GM15510 (cell line): ENCODE results near the gene MRPL39.
A peak's percentile ranks its signal among the peaks of the same experiment; 100 is the strongest.

Experiments used
- POLR2A ChIP-seq: IDR thresholded peaks from 3 replicates; pipeline ENCODE4 v1.6.1; 2011; ENCODE audit warnings: borderline replicate concordance; ENCODE audit not compliant: insufficient read length; ENCODE audit errors: extremely low read depth

Gene MRPL39

DNA sequence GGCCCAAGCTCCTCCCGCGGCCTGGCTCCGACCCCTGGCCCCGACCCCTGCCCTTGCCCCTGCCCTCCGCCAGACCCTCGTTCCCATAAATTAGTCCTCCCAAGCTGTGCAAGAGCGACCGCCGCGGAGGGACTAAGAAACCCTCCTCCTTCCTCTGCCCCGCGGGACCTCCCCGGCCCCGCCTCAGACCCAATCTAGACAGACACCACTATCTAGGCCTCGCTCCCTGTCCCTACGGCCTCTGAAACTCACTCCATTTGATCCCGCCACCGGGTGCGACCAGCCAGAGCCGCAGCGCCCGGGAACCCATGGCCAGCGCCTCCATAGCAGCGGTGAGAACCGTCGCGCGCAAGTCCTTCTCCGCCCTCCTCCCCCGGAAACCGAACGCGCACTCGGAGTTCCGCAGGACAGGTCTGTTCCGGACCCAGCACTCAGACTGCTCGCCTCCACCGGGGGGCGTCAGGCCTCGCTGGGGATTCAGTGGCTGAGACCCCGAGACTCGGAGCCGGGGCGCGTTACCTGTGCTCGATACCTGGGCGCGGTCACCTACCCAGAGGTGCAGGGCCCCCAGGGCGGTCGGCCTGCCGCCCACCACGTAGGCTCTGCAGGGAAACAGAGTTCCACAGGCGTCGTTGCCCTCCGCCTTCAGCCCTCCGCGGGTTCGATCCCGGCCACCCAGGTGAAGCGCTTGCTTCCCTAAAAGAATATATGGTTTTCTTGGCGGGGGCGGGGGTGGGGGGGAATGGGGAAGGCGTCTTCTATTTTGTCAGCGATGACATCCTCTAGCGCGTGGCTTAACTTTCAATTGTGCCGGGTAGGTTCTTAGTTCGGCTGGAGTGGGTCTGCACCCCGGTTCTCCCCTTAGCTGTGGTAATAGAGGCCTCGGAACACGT lies at the start of gene MRPL39:
Gene MRPL39 (minus strand): TSS at position 331 of the 893 bp plus-strand sequence. CDS start 6 bp downstream, at position 325.
- peak; percentile 85 for TF ChIP-seq POLR2A

DNA sequence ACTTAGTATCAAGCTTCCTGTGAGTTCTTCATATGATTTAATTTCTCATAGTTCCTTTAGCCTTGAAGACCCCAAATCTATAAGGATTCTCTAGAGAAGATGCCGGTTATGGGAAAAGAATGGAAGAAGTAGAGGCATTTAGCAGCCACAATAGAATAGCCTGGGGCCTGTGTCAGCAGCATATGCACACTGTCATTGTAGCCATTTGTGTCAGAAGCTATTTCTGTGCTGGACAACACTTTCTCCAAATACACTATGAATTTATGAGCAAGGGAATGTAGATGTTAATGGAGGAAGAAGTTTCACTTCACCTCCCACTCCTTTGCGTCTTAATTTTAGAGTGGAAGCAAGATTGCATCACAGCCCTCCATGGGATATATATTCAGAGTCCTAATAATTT lies 49.1 kb upstream of the MRPL39 start:
- no peak for TF ChIP-seq POLR2A

DNA sequence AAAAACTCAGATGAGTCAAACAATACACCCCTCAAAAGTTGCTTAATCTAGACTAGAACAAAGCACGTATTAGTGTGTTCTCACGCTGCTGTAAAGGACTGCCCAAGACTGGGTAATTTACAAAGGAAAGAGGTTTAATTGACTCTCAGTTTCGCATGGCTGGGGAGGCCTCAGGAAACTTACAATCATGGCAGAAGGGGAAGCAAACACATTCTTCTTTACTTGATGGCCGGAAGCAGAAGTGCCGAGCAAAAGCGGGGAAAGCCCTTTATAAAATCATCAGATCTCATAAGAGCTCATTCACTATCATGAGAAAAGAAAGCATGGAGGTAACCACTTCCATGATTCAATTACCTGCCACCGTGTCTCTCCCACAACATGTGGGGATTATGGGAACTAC lies 41.9 kb upstream of the MRPL39 start:
- no peak for TF ChIP-seq POLR2A

DNA sequence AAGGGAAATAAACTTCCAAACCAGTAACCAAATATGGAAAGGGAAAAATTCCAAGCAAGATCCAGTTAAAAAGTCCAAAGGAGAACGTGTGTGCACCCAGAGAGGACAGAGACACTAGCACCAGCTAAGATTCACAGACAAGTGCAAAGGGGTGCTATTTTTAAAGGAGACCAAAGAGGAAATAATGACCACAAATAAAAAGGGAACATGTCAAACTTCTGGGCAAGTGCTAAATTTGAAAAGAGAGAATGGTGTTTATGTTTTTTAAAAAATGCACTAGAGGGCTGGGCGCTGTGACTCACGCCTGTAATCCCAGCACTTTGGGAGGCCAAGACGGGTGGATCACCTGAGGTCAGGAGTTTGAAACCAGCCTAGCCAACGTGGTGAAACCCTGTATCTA lies 40.4 kb upstream of the MRPL39 start:
- no peak for TF ChIP-seq POLR2A

DNA sequence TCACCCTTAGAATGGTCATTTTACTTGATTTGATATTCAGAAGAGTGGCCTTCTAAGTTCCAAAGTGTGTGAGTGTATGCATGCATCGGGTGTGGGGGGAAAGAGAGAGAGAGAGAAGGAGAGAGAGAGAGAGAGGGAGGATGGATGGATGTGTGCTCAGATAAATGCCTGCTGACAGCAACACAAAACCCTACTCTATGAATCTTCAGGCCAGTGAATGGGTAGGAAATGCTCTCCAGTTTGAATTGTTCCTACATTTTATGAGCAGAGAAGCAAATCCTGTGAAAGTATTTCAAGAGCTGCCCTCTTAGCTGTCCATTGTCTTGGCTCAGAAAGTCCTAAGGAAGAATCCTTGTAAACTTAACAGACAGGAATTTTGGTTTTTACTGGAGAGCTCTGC lies 39.2 kb upstream of the MRPL39 start:
- TF ChIP-seq POLR2A = no peak

DNA sequence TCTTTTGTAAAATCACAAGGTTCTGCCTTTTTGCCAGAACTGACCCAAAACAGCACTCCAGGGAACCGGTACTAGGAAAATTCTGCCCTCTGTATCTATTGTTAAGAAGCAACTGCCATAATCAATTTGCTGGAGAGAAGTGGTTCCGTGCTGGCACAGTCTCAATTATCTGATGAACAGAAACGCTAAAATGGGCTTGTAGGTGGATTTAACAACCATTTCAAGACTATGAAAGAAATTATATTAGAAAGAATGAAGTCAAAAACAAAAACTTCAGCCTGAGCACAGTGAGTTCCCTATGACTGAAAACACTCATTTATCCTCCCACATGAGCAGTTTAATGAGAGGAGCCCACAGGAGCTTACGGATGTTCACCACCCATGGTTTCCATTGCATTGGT lies 36.2 kb upstream of the MRPL39 start:
- no peak for TF ChIP-seq POLR2A

DNA sequence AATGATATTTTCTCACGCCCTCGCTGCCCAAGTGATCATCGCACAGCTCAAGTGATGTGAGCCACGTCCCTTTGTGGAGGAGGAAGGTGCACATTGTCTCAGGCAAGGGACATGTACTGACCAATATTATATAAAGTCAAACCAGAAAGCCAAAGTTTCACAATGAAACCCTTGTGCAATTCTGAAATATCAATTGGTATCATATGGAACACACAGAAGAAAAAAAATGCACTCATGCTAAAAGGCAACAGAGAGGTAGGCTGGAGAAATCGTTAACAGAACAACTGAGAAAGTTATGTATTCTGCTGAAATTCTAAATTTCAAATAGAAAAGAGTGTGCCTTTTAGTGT lies 33.6 kb upstream of the MRPL39 start:
- no peak for TF ChIP-seq POLR2A

DNA sequence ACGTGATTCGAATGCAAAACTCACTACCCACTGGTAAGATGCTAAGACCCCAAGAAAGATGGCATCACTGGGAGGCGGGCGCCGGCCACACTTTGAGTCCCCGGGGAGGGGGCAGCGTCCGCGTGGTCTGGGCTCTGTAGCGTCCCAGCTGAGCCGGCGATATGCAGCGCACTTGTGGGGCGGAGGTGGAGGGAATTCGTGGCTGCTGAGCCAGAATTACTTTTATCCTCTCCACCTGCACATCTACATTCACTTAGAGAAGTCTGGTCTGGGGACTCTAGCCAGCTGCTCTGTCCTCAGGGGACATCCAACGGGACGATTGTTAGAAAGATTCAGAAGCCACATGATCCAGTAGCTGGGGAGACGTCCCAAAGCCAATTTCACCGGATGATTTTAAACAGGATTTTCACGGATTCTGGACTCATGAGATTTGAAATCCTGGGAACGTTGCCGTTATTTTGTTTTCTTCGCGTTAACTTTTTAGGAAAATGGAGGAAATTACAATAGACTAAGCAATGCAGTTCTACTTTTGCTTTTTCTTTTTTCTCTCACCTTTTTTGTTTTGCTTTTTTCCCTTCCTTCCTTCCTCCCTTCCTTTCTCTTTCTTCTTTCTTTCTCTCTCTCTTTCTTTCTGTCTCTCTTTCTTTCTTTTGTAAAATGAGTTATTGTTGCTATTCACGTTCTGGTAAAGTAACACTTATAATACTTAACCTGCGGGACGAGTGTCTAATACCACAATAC lies 33.1 kb upstream of the MRPL39 start:
- no peak for TF ChIP-seq POLR2A

DNA sequence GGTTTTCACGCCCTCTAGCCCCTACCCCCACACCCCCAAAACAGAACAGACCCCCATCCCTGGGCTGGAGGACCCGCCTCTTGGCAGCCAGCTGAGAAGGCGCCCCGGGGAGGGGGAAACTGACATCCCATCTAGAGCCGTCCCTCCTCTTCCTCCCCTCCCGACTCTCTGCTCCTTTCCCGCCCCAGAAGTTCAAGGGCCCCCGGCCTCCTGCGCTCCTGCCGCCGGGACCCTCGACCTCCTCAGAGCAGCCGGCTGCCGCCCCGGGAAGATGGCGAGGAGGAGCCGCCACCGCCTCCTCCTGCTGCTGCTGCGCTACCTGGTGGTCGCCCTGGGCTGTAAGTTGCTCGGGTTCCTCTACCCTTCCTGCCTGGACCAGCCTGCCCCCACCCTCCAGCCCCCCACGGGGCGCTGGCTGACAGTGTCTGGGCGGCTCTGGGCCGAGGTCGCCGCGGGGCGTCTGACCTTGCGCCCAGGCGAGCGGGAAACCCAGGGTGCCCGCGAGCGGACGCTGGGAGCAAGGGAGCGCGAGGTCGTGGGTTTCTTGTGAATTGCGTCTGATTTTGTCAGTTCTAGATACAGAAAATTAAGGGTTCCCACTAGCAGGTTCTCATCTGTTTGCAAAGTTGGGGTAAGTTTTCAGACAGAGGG lies 32.4 kb upstream of the MRPL39 start:
- TF ChIP-seq POLR2A = no peak

DNA sequence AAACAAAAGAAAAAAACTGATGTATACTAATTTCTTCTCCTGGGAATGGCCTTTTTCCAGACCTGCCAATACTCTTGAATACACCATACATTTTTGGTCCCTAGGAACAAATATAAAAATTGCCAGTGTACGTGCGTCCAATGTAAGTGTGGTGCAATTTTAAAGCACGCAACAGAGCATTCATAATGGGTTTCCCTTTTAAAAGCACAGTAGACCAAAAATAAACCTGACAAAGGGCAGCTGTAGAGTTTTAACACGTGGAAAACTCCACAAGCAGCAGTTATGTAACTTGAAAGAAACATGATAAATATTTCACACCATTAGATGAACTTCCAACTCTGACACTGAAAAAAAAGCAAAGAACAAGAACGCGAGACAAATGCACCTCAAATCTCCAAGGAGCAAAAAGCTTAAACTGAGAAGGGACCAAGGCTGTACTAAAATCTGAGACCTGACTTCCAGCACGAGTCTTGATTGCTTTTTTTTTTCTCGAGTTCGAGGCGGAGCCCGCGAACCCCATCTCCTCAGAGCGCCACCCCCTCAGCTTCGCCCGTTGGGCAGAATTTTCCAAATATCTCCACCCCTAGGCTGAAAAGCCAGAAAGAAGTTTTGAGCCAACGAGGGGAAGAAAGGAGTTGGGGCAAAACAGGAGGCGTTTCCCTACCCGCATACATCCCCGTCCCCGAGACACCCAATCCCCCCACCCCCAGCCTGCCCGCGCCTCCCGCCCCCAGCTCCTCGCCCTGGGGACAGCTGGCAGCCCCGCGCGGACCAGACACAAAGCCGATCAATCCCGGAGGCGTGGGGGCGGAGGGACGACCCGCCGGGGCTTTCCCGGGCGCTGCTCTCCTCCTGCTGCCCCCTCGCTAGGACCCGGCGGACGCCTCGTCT lies 31.6 kb upstream of the MRPL39 start, which contains the start of gene JAM2:
Gene JAM2 (plus strand): TSS at position 599 of the 891 bp plus-strand sequence. CDS start 564 bp downstream, outside the sequence.
- no peak for TF ChIP-seq POLR2A

DNA sequence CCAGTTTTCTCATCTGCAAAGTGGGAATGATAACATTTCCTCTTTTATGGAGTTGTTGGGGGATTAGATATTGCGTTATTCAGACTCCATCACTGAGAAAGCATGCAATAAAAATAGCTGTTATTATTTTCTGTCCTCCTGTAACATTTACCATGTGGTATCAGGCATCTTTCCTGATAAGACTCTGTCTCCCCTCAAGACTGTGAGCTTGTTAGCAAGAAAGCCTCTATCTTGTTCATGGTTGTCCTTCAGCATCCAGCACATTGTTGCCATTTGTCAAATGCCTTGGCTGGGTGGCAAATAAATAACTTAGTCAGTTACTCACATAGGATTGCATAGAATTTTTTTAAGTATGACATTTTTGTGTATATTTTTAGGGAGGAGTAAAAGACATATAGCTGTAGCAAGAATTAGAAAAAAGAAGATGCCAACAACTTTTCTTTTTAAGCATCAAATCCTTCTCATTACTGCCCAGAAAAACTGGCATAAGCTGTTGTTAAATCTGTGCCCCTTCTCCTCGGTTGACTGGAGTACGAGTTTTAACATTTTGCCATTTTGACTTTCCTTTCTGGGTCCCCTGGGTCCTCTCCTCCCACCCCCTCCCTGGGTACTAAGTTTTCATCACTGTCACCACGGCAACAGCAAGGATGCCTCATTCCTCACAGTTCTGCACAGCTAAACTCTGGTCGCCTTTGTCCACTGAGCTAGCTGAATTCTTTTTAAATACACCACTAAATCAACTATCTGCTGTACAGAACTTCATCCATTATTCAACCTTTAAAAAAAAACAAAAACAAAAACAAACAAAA lies 30.8 kb upstream of the MRPL39 start:
- TF ChIP-seq POLR2A = no peak

DNA sequence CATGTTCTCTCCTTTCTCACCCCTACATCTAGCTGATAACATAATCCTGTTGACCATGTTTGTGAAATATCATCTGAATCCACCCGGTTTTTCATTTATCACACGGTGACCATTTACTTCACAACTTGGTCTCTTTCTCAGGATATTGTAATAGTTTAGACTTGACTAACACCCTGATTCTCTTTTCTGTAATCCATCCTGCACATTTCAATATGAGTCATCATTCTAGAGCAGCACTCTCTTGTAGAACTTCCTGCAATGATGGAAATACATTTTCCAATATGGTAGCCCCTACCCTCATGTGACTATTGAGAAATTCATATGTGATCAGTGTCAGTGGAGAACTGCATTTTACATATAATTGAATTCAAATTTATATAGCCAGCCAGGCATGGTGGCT lies 29.4 kb upstream of the MRPL39 start:
- TF ChIP-seq POLR2A = no peak

DNA sequence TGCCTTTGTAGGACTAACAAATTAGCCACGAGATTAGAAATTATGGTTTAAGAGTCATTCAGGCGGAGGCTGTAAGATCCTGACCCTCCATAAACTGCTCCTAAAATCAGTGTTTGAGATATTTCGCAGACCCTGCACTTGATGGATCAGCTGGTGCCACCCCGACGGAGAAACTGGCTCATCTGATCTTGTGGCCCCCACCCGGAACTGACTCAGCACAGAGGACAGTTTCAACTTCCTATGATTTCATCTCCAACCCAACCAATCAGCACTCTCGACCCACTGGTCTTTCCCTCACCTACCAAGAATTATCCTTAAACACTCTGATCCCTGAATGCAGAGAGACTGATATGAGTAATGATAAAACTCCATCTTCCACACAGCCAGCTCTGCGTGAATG lies 28.0 kb upstream of the MRPL39 start:
- TF ChIP-seq POLR2A = no peak
